OCI-LY7 (cell line): ENCODE measurements around the gene ZBTB48. TPM values are rescaled to one million over a fixed set of nuclear protein-coding genes. Genes with fewer than 3 reads are reported as not detected.
"Not testable (repeated sequence)": the region's sequence is repeated elsewhere in the genome, so short reads cannot be mapped to it uniquely, and the experiment has no call there.

ENCODE experiments used
- BruUV-seq: library from RNA; stranded (reverse); fragments of 400-500 nt; replicated peaks from 2 replicates; lab custom pipeline; 2021; lab: Mats Ljungman, UMichigan
- CTCF ChIA-PET: fragments of 300-600 bp; sonication (Branson Sonifier 250); formaldehyde crosslinking; loops from one replicate; lab custom pipeline; 2022; ENCODE audit warnings: antibody characterized with exemption; ENCODE audit not compliant: unreplicated experiment; lab: Charles Lee
- POLR2A ChIA-PET: fragments of 300-600 bp; sonication (Branson Sonifier 250); formaldehyde crosslinking; loops from one replicate; lab custom pipeline; 2022; ENCODE audit warnings: antibody characterized with exemption; lab: Charles Lee
- DNase-seq: peaks from one replicate; pipeline ENCODE4 v3.0.0-alpha.2; 2015; ENCODE audit warnings: low spot score
- H2AFZ ChIP-seq: fragments of 200-600 bp; sonication (generic), shearing (Covaris generic); 2 replicates; pipeline ENCODE4 v1.6.1; 2014; ENCODE audit warnings: mild to moderate bottlenecking, antibody characterized with exemption, low read length, moderate library complexity
- H3K27ac ChIP-seq: fragments of 200-600 bp; sonication (generic); 2 replicates; pipeline ENCODE4 v1.5.1; 2014; ENCODE audit warnings: mixed run types, low read depth, mild to moderate bottlenecking, moderate library complexity, low read length, inconsistent platforms; ENCODE audit not compliant: poor library complexity, severe bottlenecking
- H3K36me3 ChIP-seq: fragments of 200-600 bp; sonication (generic); 2 replicates; pipeline ENCODE4 v1.6.1; 2014; ENCODE audit warnings: mild to moderate bottlenecking, antibody characterized with exemption, low read length, moderate library complexity, mixed read lengths; ENCODE audit not compliant: insufficient read depth
- H3K4me1 ChIP-seq: fragments of 200-600 bp; sonication (generic); 2 replicates; pipeline ENCODE4 v1.5.1; 2014; ENCODE audit warnings: mild to moderate bottlenecking, low read length; ENCODE audit not compliant: insufficient read depth, poor library complexity, severe bottlenecking
- H3K4me2 ChIP-seq: fragments of 200-600 bp; sonication (generic); 2 replicates; pipeline ENCODE4 v1.6.1; 2014; ENCODE audit warnings: mild to moderate bottlenecking, low read length
- H3K4me3 ChIP-seq: fragments of 200-600 bp; sonication (generic); 2 replicates; pipeline ENCODE4 v1.5.1; 2014; ENCODE audit warnings: mild to moderate bottlenecking, low read depth, low read length; ENCODE audit not compliant: poor library complexity, severe bottlenecking
- H3K79me2 ChIP-seq: fragments of 200-600 bp; sonication (generic); 2 replicates; pipeline ENCODE4 v1.6.1; 2016; ENCODE audit warnings: low read depth, mild to moderate bottlenecking, low read length, moderate library complexity, mixed read lengths; ENCODE audit not compliant: insufficient read depth
- H3K9me2 ChIP-seq: fragments of 200-600 bp; sonication (generic); 2 replicates; pipeline ENCODE4 v1.6.1; 2016; ENCODE audit warnings: mild to moderate bottlenecking, low read length, mixed read lengths; ENCODE audit not compliant: insufficient read depth
- H3K9me3 ChIP-seq: fragments of 200-600 bp; sonication (generic); 2 replicates; pipeline ENCODE4 v1.6.1; 2014; ENCODE audit warnings: mild to moderate bottlenecking, mixed run types, low read length, mixed read lengths
- H4K20me1 ChIP-seq: fragments of 200-600 bp; sonication (generic); 2 replicates; pipeline ENCODE4 v1.6.1; 2014; ENCODE audit warnings: mild to moderate bottlenecking, antibody characterized with exemption, low read length, moderate library complexity, mixed read lengths; ENCODE audit not compliant: insufficient read depth
- EZH2phosphoT487 ChIP-seq: fragments of 200-600 bp; sonication (generic); IDR thresholded peaks from 2 replicates; pipeline ENCODE4 v1.6.1; 2018; ENCODE audit warnings: low read depth, borderline replicate concordance, mild to moderate bottlenecking, mixed run types, antibody characterized with exemption, low read length, moderate library complexity, mixed read lengths
- intact Hi-C: fragments of 100-400 bp; cut with micrococcal nuclease; formaldehyde crosslinking; loops from one replicate; pipeline ENCODE4 v1.10.0; 2022; ENCODE audit not compliant: unreplicated experiment
- total RNA-seq, 2 experiments: library from RNA; depleted of rRNA in 1 of 2; stranded (reverse); fragments of >200 nt in 1 of 2; shearing (Covaris generic) in 1 of 2; gene quantifications; 2 replicates each; pipeline ENCODE4 v1.2.3, GENCODE V29; 2014 to 2022
- TF ChIP-seq, protein P1 (sequence below): fragments of 200-600 bp; sonication (generic); conservative IDR thresholded peaks from 2 replicates; pipeline ENCODE4 v1.5.1; 2014; ENCODE audit warnings: mild to moderate bottlenecking, antibody characterized with exemption, low read length, moderate library complexity, mixed read lengths

ZBTB48 gene
- total RNA-seq, 2 experiments from 2014 or later = 41.9 to 51.3 TPM

DNA sequence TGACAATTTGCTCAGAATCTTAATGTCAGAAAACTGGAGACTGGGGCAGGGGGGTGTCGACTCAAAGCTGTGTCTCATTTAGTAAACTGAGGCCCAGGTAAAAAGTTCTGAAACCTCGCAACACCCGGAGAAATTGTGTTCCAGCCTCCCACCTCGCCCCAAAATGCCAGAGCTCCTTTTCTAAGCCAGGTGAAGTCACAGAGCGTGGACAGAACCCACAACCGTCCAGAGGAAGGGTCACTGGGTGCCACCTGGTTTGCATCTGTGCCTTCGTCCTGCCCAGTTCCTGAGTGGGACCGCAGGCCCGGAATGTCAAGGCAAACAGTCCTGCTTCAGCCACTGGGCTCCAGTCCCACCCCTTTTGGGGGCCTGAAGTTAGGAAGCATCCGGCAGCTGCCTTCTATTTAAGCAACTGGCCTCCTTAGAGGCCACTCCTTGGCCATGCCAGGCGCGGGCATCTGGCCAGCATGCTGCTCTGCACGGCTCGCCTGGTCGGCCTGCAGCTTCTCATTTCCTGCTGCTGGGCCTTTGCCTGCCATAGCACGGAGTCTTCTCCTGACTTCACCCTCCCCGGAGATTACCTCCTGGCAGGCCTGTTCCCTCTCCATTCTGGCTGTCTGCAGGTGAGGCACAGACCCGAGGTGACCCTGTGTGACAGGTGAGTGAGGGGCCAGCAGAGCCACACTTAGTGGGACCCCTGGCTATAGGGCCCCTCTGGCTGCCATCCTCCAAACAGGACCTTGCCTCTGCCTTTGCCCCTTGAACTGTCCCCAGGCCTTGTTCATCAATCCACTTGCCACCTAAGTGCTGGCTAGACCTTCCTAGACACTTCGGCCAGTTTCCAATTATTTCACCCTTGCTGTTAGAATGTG, 24.7 kb upstream of the ZBTB48 start, which contains the start of gene TAS1R1:
TAS1R1 (plus strand) TSS at position 401 of the 872 bp plus-strand sequence; CDS start at position 468, 67 bp downstream.
- peaks cover 6% of the 10 kb centered on the region; the same call in 1 of the 2 replicates for H4K20me1 ChIP-seq
- peak within 1 kb of the TSS; percentile 56 for H3K27ac ChIP-seq
- CTCF ChIA-PET = interaction anchor here (0.9 to 1.5 kb wide), 2 partner anchors 16 to 24 kb away, joined by 3 to 7 read pairs; partner anchors contain the start of gene ZBTB48
- H3K9me2 ChIP-seq = no peaks in the 10 kb centered on the region
- no peak for TF ChIP-seq EZH2phosphoT487
- TF ChIP-seq, protein P1, sequence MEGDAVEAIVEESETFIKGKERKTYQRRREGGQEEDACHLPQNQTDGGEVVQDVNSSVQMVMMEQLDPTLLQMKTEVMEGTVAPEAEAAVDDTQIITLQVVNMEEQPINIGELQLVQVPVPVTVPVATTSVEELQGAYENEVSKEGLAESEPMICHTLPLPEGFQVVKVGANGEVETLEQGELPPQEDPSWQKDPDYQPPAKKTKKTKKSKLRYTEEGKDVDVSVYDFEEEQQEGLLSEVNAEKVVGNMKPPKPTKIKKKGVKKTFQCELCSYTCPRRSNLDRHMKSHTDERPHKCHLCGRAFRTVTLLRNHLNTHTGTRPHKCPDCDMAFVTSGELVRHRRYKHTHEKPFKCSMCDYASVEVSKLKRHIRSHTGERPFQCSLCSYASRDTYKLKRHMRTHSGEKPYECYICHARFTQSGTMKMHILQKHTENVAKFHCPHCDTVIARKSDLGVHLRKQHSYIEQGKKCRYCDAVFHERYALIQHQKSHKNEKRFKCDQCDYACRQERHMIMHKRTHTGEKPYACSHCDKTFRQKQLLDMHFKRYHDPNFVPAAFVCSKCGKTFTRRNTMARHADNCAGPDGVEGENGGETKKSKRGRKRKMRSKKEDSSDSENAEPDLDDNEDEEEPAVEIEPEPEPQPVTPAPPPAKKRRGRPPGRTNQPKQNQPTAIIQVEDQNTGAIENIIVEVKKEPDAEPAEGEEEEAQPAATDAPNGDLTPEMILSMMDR = no peak
- peak within 1 kb of the TSS; percentile 97 for H2AFZ ChIP-seq
- intact Hi-C loops = loop anchor here (1.0 to 5.0 kb wide), 5 partner anchors 25 to 72 kb away; partner anchors contain the start of genes KLHL21, PHF13 and PLEKHG5
- peak within 1 kb of the TSS; percentile 99 for H3K4me3 ChIP-seq
- POLR2A ChIA-PET = interaction anchor here (0.5 to 1.2 kb wide), 5 partner anchors 13 to 529 kb away, joined by 3 read pairs; no protein-coding TSS in a partner anchor
- no peaks in the 10 kb centered on the region for H3K9me3 ChIP-seq
- peaks cover 16% of the 10 kb centered on the region for H3K36me3 ChIP-seq
- no peak for DNase-seq
- peaks cover 20% of the 10 kb centered on the region for H3K4me1 ChIP-seq
- H3K4me2 ChIP-seq = peak within 1 kb of the TSS; percentile 100
- H3K79me2 ChIP-seq = peaks cover 29% of the 10 kb centered on the region
- BruUV-seq = no TSS peak

DNA sequence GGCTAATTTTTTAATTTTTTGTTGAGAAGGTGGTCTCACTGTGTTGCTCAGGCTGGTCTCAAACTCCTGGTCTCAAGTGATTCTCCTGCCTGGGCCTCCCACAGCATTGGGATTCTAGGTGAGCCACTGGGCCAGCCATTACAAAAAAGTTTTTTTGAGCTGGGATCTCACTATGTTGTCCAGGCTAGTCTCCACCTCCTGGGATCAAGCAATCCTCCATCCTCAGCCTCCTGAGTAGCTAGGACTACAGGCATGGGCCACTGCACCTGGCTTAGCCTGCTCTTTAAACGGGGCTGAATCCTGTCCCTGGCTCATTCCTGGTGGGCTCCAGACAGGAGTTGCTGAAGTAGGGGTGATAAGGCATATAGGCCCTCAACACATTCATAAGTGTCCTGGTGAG, 22.2 kb upstream of the ZBTB48 start:
- no peak overlapping the region for H3K27ac ChIP-seq
- H3K4me2 ChIP-seq = no peak overlapping the region
- H3K4me3 ChIP-seq = no peak overlapping the region
- H3K4me1 ChIP-seq = peaks cover 23% of the 10 kb centered on the region
- no peak for DNase-seq
- no peak overlapping the region for H2AFZ ChIP-seq
- ChIA-PET CTCF (no interaction called here), POLR2A (interaction anchor here (0.7 to 1.1 kb wide), 3 partner anchors 13 to 136 kb away, joined by 3 to 6 read pairs (median 4); no protein-coding TSS in a partner anchor)
- H3K9me3 ChIP-seq = no peaks in the 10 kb centered on the region
- BruUV-seq = no TSS peak
- peaks cover 17% of the 10 kb centered on the region for H3K79me2 ChIP-seq
- TF ChIP-seq, protein P1 = no peak
- no peak for TF ChIP-seq EZH2phosphoT487
- H3K36me3 ChIP-seq = no peaks in the 10 kb centered on the region
- H3K9me2 ChIP-seq = no peaks in the 10 kb centered on the region
- peaks cover 6% of the 10 kb centered on the region; the same call in 1 of the 2 replicates for H4K20me1 ChIP-seq
- intact Hi-C loops = no loop called here

DNA sequence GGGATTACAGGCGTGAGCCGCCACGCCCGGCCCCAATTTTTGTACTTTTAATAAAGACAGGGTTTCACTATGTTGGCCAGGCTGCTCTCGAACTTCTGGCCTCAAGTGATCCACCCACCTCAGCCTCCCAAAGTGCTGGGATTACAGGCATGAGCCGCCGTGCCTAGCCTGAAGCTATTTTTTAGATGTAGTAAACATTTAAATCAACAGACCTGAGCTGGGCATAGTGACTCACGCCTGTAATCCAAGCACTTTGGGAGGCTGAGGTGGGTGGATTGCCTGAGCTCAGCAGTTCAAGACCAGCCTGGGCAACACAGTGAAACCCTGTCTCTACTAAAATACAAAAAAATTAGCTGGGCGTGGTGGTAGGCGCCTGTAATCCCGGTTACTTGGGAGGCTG, 20.6 kb upstream of the ZBTB48 start:
- H3K36me3 ChIP-seq, H3K79me2 ChIP-seq, H3K4me3 ChIP-seq, H3K9me3 ChIP-seq, H3K27ac ChIP-seq, DNase-seq, H4K20me1 ChIP-seq, BruUV-seq, H3K9me2 ChIP-seq, H2AFZ ChIP-seq, H3K4me2 ChIP-seq, CTCF ChIA-PET, intact Hi-C loops: not testable (repeated sequence)
- POLR2A ChIA-PET = interaction anchor here (0.6 to 0.7 kb wide), 2 partner anchors 8 to 1721 kb away, joined by 3 to 4 read pairs; no protein-coding TSS in a partner anchor
- H3K4me1 ChIP-seq = peaks cover 16% of the 10 kb centered on the region
